CD14-positive monocyte (primary cell): Measurements from ENCODE around the gene TRAM2. TPM values are rescaled to one million over a fixed set of nuclear protein-coding genes. Genes with fewer than 3 reads are reported as not detected.

ENCODE experiments used
- DNase-seq, 3 donors: peaks; one replicate each; pipeline ENCODE4 v3.0.0-alpha.2; 2011 to 2022
- H2AFZ ChIP-seq: 2 replicates; pipeline ENCODE4 v1.6.0; 2012; ENCODE audit warnings: mild to moderate bottlenecking, low read depth, low read length, inconsistent platforms; ENCODE audit not compliant: insufficient read depth, poor library complexity, severe bottlenecking
- H3K27ac ChIP-seq, 2 donors: 1 replicate in 1 of 2; 2 replicates in 1 of 2; pipeline ENCODE4 v1.5.1; 2012 to 2013; ENCODE audit warnings: low read length in 2 of 2, control low read depth in 1 of 2, inconsistent platforms in 1 of 2, low read depth in 1 of 2, mild to moderate bottlenecking in 1 of 2
- H3K27me3 ChIP-seq, 2 donors: one replicate each; pipeline versions ENCODE4 v1.6.0 to v1.6.1; 2011 to 2013; ENCODE audit warnings: low read length in 2 of 2; ENCODE audit not compliant: control insufficient read depth in 2 of 2, insufficient read depth in 2 of 2
- H3K36me3 ChIP-seq, 2 donors: replicated peaks in 1 of 2; 1 replicate in 1 of 2; 2 replicates in 1 of 2; pipeline versions ENCODE4 v1.5.1 to v1.6.1; 2012 to 2013; ENCODE audit warnings: low read length in 2 of 2, control low read depth in 1 of 2, inconsistent platforms in 1 of 2, mild to moderate bottlenecking in 1 of 2; ENCODE audit not compliant: insufficient read depth in 2 of 2, control insufficient read depth in 1 of 2
- H3K4me1 ChIP-seq, 2 donors: 1 replicate in 1 of 2; 2 replicates in 1 of 2; pipeline versions ENCODE4 v1.5.1 to v1.6.1; 2012 to 2013; ENCODE audit warnings: low read length in 2 of 2, control low read depth in 1 of 2, inconsistent platforms in 1 of 2, mild to moderate bottlenecking in 1 of 2, moderate library complexity in 1 of 2; ENCODE audit not compliant: insufficient read depth in 2 of 2, control insufficient read depth in 1 of 2
- H3K4me2 ChIP-seq: replicated peaks from 2 replicates; pipeline ENCODE3; 2012; ENCODE audit warnings: low read length, moderate library complexity, mild to moderate bottlenecking; ENCODE audit not compliant: poor library complexity, severe bottlenecking; ENCODE audit errors: extremely low read depth
- H3K4me3 ChIP-seq, 3 experiments: fragments of 200-600 bp in 1 of 3; sonication (generic) in 1 of 3; replicated peaks in 1 of 3; 1 replicate in 2 of 3; 2 replicates in 1 of 3; pipeline ENCODE4 v1.5.1; 2011 to 2013; ENCODE audit warnings: low read length in 3 of 3, mild to moderate bottlenecking in 3 of 3, control low read depth in 2 of 3, low read depth in 2 of 3, inconsistent platforms in 1 of 3, moderate library complexity in 1 of 3
- H3K79me2 ChIP-seq: 2 replicates; pipeline ENCODE4 v1.6.0; 2012; ENCODE audit warnings: mild to moderate bottlenecking, control low read depth, inconsistent platforms, low read length, moderate library complexity; ENCODE audit not compliant: insufficient read depth
- H3K9ac ChIP-seq: 2 replicates; pipeline ENCODE4 v1.6.0; 2017; ENCODE audit warnings: low read length, mild to moderate bottlenecking; ENCODE audit not compliant: insufficient read depth, poor library complexity, severe bottlenecking
- H3K9me3 ChIP-seq, 2 donors: replicated peaks in 1 of 2; 1 replicate in 1 of 2; 2 replicates in 1 of 2; pipeline versions ENCODE4 v1.5.1 to v1.6.1; 2012 to 2013; ENCODE audit warnings: low read length in 2 of 2, control low read depth in 1 of 2; ENCODE audit not compliant: control insufficient read depth in 1 of 2, insufficient read depth in 1 of 2
- H4K20me1 ChIP-seq: 2 replicates; pipeline ENCODE4 v1.6.0; 2012; ENCODE audit warnings: mild to moderate bottlenecking, low read length, control low read depth, moderate library complexity; ENCODE audit not compliant: insufficient read depth
- H3K27ac Mint-ChIP-seq, 7 donors: one replicate each; pipeline ENCODE4 v1.8.0; 2020; ENCODE audit warnings: mild to moderate bottlenecking in 7 of 7, mixed read lengths in 7 of 7, moderate library complexity in 6 of 7, inconsistent platforms in 2 of 7
- H3K27me3 Mint-ChIP-seq, 3 donors: one replicate each; pipeline ENCODE4 v1.8.0; 2021 to 2022; ENCODE audit warnings: low read depth in 3 of 3, mild to moderate bottlenecking in 3 of 3, mixed read lengths in 3 of 3, moderate library complexity in 3 of 3, inconsistent platforms in 1 of 3
- H3K36me3 Mint-ChIP-seq, 2 donors: one replicate each; pipeline ENCODE4 v1.8.0; 2020; ENCODE audit warnings: mixed read lengths in 2 of 2, inconsistent platforms in 1 of 2, mild to moderate bottlenecking in 1 of 2
- H3K4me1 Mint-ChIP-seq: one replicate; pipeline ENCODE4 v1.8.0; 2020; ENCODE audit warnings: mild to moderate bottlenecking, mixed read lengths
- H3K4me3 Mint-ChIP-seq, 2 donors: one replicate each; pipeline ENCODE4 v1.8.0; 2020; ENCODE audit warnings: mild to moderate bottlenecking in 2 of 2, mixed read lengths in 2 of 2, moderate library complexity in 1 of 2
- H3K9me3 Mint-ChIP-seq, 7 donors: one replicate each; pipeline ENCODE4 v1.8.0; 2020 to 2022; ENCODE audit warnings: mixed read lengths in 7 of 7, mild to moderate bottlenecking in 6 of 7, moderate library complexity in 6 of 7, inconsistent platforms in 2 of 7
- WGBS: methylation state at CpG from one replicate; pipeline ENCODE4 v1.1.5; 2013; ENCODE audit warnings: missing lambda C conversion rate; ENCODE audit not compliant: insufficient coverage; 5-methylcytosine and 5-hydroxymethylcytosine counted together
- intact Hi-C, 2 donors: fragments of 100-400 bp; cut with micrococcal nuclease; formaldehyde crosslinking; loops; one replicate each; pipeline versions ENCODE4 v1.15.0 to v1.15.1; 2023
- polyA plus RNA-seq, 3 donors: library from polyadenylated mRNA; depleted of rRNA in 1 of 3; unstranded in 2 of 3; stranded (reverse) in 1 of 3; fragments of 300-500 nt in 2 of 3; fragments of >200 nt in 1 of 3; fragmentation: Illumina TruSeq in 2 of 3; gene quantifications; 1 replicate in 2 of 3; 2 replicates in 1 of 3; pipeline ENCODE4 v1.2.3, GENCODE V29; 2012 to 2021
- TF ChIP-seq, protein P1 (sequence below): fragments of 200-600 bp; IDR thresholded peaks from one replicate; pipeline ENCODE4 v1.8.0; 2022; ENCODE audit warnings: antibody characterized with exemption, mild to moderate bottlenecking

TRAM2 gene
- polyA plus RNA-seq, 3 donors: 4.7 to 11.7 (median 5.9) TPM

DNA sequence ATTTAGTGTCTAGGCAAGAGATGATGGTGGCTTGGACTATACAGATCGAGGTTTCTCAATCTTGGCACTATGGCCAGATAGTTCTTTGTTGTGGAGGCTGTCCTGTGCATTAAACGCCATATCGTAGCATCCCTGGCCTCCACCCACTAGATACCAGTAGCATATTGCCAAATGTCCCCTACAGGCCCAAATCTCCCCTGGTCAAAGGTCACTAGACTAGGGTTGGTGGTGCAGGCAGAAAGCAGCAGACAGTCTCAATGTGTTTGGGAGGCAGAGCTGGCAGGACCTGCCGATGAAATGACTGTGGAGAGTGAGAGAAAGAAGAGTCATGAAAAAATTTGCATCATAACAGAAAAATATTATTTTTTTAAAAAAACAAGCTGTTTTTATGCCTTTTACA lies 63.0 kb downstream of the TRAM2 start:
- Mint-ChIP-seq H3K36me3 (peaks cover 83 to 91% of the 10 kb centered on the region in 2 donors), H3K27me3 (peaks cover 0 to 5% (median 2%) of the 10 kb centered on the region in 3 donors), H3K27ac (peak overlapping the region in 2 of 7 donors; percentile 2 to 70), H3K4me1 (peaks cover 19% of the 10 kb centered on the region), H3K4me3 (no peak overlapping the region), H3K9me3 (no peaks in the 10 kb centered on the region)
- no peak overlapping the region for H3K9ac ChIP-seq
- H3K27me3 ChIP-seq: no peaks in the 10 kb centered on the region
- H3K27ac ChIP-seq: no peak overlapping the region
- H3K9me3 ChIP-seq: no peaks in the 10 kb centered on the region
- no CpG with 5 or more reads among the region's 4 CpGs for WGBS
- intact Hi-C loops: no loop called here
- H2AFZ ChIP-seq: no peak overlapping the region
- peaks cover 10% of the 10 kb centered on the region for H4K20me1 ChIP-seq
- DNase-seq: no peak
- peaks cover 77 to 100% of the 10 kb centered on the region in 2 donors for H3K36me3 ChIP-seq
- TF ChIP-seq, protein P1, sequence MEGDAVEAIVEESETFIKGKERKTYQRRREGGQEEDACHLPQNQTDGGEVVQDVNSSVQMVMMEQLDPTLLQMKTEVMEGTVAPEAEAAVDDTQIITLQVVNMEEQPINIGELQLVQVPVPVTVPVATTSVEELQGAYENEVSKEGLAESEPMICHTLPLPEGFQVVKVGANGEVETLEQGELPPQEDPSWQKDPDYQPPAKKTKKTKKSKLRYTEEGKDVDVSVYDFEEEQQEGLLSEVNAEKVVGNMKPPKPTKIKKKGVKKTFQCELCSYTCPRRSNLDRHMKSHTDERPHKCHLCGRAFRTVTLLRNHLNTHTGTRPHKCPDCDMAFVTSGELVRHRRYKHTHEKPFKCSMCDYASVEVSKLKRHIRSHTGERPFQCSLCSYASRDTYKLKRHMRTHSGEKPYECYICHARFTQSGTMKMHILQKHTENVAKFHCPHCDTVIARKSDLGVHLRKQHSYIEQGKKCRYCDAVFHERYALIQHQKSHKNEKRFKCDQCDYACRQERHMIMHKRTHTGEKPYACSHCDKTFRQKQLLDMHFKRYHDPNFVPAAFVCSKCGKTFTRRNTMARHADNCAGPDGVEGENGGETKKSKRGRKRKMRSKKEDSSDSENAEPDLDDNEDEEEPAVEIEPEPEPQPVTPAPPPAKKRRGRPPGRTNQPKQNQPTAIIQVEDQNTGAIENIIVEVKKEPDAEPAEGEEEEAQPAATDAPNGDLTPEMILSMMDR: no peak
- H3K79me2 ChIP-seq: peaks cover 3% of the 10 kb centered on the region
- H3K4me3 ChIP-seq: no peak overlapping the region
- H3K4me2 ChIP-seq: no peak overlapping the region
- no peaks in the 10 kb centered on the region for H3K4me1 ChIP-seq

DNA sequence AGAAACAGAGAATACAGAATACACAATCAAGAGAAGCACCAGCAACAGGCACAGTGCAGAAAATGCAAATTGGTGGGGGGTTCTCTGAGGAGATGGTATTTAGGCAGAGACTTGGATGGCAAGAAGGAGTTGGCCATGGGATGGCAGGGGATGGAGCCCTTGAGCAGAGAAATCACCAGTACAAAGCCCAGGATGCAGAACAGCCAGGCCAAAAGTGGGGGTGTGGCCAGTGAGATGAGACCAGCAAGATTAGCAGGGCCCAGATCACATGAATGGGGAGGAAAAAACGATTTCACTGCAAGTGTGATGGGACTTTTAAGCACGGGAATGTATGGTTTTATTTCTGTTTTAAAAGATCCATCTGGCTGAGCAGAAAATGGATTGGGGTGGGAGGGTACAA lies 63.4 kb downstream of the TRAM2 start:
- Histone ChIP-seq H3K27me3 (no peaks in the 10 kb centered on the region), H3K4me1 (no peaks in the 10 kb centered on the region), H3K4me2 (no peak overlapping the region), H3K36me3 (peaks cover 81 to 100% of the 10 kb centered on the region in 2 donors), H3K9ac (no peak overlapping the region), H3K27ac (no peak overlapping the region), H3K4me3 (no peak overlapping the region), H2AFZ (no peak overlapping the region), H3K9me3 (no peaks in the 10 kb centered on the region), H4K20me1 (peaks cover 10% of the 10 kb centered on the region), H3K79me2 (peaks cover 3% of the 10 kb centered on the region)
- Mint-ChIP-seq H3K27ac (peak overlapping the region in 3 of 7 donors; percentile 13 to 37 (median 27)), H3K9me3 (no peaks in the 10 kb centered on the region), H3K27me3 (peaks cover 0 to 4% (median 2%) of the 10 kb centered on the region in 3 donors), H3K36me3 (peaks cover 85 to 91% of the 10 kb centered on the region in 2 donors), H3K4me3 (no peak overlapping the region), H3K4me1 (peaks cover 18% of the 10 kb centered on the region)
- TF ChIP-seq, protein P1: no peak
- intact Hi-C loops: no loop called here
- DNase-seq: no peak
- 100% methylated on average over 2 of the region's 2 CpGs for WGBS
